SK-N-SH treated with all-trans-retinoic acid at 6 μM for 48 hours (cell line): ENCODE data around the gene CNTNAP2.

Source experiments
- CSDC2 ChIP-seq: fragments of 250-450 bp; sonication (Bioruptor Pico); IDR thresholded peaks from 2 replicates; pipeline ENCODE4 v1.5.0; 2020; ENCODE audit warnings: mild to moderate bottlenecking, moderate library complexity
- GLIS3 ChIP-seq: fragments of 250-450 bp; sonication (Bioruptor Pico); IDR thresholded peaks from 2 replicates; pipeline ENCODE4 v1.5.0; 2020; ENCODE audit warnings: mild to moderate bottlenecking, moderate library complexity
- OSR1 ChIP-seq: fragments of 250-450 bp; sonication (Bioruptor Pico); IDR thresholded peaks from 2 replicates; pipeline ENCODE4 v1.8.0; 2022; ENCODE audit warnings: moderate library complexity, mild to moderate bottlenecking, inconsistent platforms
- PATZ1 ChIP-seq: fragments of 250-450 bp; sonication (Bioruptor Pico); IDR thresholded peaks from 2 replicates; pipeline ENCODE4 v1.8.0; 2020; ENCODE audit warnings: mild to moderate bottlenecking, moderate library complexity, borderline replicate concordance
- PPARA ChIP-seq: fragments of 250-450 bp; sonication (Bioruptor Pico); IDR thresholded peaks from 2 replicates; pipeline ENCODE4 v1.5.0; 2020; ENCODE audit warnings: mild to moderate bottlenecking, borderline replicate concordance
- RARB ChIP-seq: fragments of 250-450 bp; sonication (Bioruptor Pico); IDR thresholded peaks from 2 replicates; pipeline ENCODE4 v1.8.0; 2021; ENCODE audit warnings: mild to moderate bottlenecking, moderate library complexity
- SNAI2 ChIP-seq: fragments of 250-450 bp; sonication (Bioruptor Pico); IDR thresholded peaks from 2 replicates; pipeline ENCODE4 v1.5.0; 2020; ENCODE audit warnings: mild to moderate bottlenecking, moderate library complexity
- TCF4 ChIP-seq: fragments of 250-450 bp; sonication (Bioruptor Pico); IDR thresholded peaks from 2 replicates; pipeline ENCODE4 v1.8.0; 2021; ENCODE audit warnings: mild to moderate bottlenecking, moderate library complexity, borderline replicate concordance
- ZFP3 ChIP-seq: fragments of 250-450 bp; sonication (Bioruptor Pico); IDR thresholded peaks from 2 replicates; pipeline ENCODE4 v1.5.0; 2020; ENCODE audit warnings: mild to moderate bottlenecking, moderate library complexity
- ZFP30 ChIP-seq: fragments of 450-650 bp; formaldehyde crosslinking; IDR thresholded peaks from 2 replicates; pipeline ENCODE4 v1.5.0; 2022; ENCODE audit warnings: mild to moderate bottlenecking, moderate library complexity
- ZNF565 ChIP-seq: fragments of 450-650 bp; formaldehyde crosslinking; conservative IDR thresholded peaks from 2 replicates; pipeline ENCODE4 v1.5.0; 2020; ENCODE audit warnings: low read depth, mild to moderate bottlenecking, moderate library complexity
- ZNF8 ChIP-seq: fragments of 450-650 bp; formaldehyde crosslinking; IDR thresholded peaks from 2 replicates; pipeline ENCODE4 v1.5.0; 2020; ENCODE audit warnings: mild to moderate bottlenecking, moderate library complexity
- TF ChIP-seq, protein P1 (sequence below): fragments of 250-450 bp; sonication (Bioruptor Pico); IDR thresholded peaks from 2 replicates; pipeline ENCODE4 v1.5.1; 2020; ENCODE audit warnings: low read depth, mild to moderate bottlenecking, moderate library complexity

DNA sequence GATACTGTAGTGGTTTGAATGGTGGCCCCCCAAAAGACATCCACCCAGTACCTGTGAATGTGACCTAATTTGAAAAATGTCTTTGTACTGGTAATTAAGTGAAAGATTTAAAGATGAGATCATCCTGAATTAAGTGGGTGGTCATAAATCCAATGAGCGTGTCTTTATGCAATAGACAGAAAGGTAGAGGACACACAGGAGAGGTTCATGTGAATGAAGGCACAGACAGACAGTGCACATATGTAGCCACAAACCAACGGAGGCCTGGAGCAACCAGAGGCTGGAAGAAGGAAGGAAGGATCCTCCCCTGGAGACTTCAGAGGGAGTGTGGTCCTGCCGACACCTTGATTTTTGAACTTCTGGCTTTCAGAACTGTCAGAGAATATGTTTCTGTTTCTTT, 160.3 kb downstream of the CNTNAP2 start:
- TF ChIP-seq, protein P1, sequence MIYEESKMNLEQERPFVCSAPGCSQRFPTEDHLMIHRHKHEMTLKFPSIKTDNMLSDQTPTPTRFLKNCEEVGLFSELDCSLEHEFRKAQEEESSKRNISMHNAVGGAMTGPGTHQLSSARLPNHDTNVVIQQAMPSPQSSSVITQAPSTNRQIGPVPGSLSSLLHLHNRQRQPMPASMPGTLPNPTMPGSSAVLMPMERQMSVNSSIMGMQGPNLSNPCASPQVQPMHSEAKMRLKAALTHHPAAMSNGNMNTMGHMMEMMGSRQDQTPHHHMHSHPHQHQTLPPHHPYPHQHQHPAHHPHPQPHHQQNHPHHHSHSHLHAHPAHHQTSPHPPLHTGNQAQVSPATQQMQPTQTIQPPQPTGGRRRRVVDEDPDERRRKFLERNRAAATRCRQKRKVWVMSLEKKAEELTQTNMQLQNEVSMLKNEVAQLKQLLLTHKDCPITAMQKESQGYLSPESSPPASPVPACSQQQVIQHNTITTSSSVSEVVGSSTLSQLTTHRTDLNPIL (CRISPR knock-in tag): no peak
- no peak for TF ChIP-seq ZFP30 (CRISPR knock-in tag)
- no peak for TF ChIP-seq SNAI2
- TF ChIP-seq CSDC2 (CRISPR knock-in tag): no peak
- TF ChIP-seq PATZ1 (CRISPR knock-in tag): no peak
- TF ChIP-seq OSR1 (CRISPR knock-in tag): no peak
- TF ChIP-seq ZFP3 (CRISPR knock-in tag): no peak
- no peak for TF ChIP-seq PPARA (CRISPR knock-in tag)
- no peak for TF ChIP-seq GLIS3 (CRISPR knock-in tag)
- no peak for TF ChIP-seq RARB (CRISPR knock-in tag)
- no peak for TF ChIP-seq ZNF8 (CRISPR knock-in tag)
- TF ChIP-seq ZNF565 (CRISPR knock-in tag): no peak
- no peak for TF ChIP-seq TCF4 (CRISPR knock-in tag)
